Caco-2 (cell line): ENCODE data around the gene GPC6. TPM values are rescaled to one million over a fixed set of nuclear protein-coding genes. Genes with fewer than 3 reads are reported as not detected.

Source experiments
- BruUV-seq: library from RNA; stranded (reverse); fragments of 400-500 nt; replicated peaks from 2 replicates; lab custom pipeline; 2021; lab: Mats Ljungman, UMichigan
- CTCF ChIA-PET: fragments of 300-600 bp; sonication (Branson Sonifier 250); formaldehyde crosslinking; loops from one replicate; lab custom pipeline; 2022; ENCODE audit warnings: antibody characterized with exemption; lab: Charles Lee
- POLR2A ChIA-PET: fragments of 300-600 bp; sonication (Branson Sonifier 250); formaldehyde crosslinking; loops from one replicate; lab custom pipeline; 2022; ENCODE audit warnings: antibody characterized with exemption; lab: Charles Lee
- DNase-seq, 2 experiments: peaks; one replicate each; pipeline versions ENCODE4 v3.0.0 to v3.0.0-alpha.2; 2020 to 2022
- H3K27me3 ChIP-seq: replicated peaks from 2 replicates; pipeline ENCODE4 v1.6.0; 2011; ENCODE audit warnings: low read length; ENCODE audit not compliant: control insufficient read depth, insufficient read depth
- H3K36me3 ChIP-seq: 2 replicates; pipeline ENCODE4 v1.5.1; 2011; ENCODE audit warnings: low read length; ENCODE audit not compliant: control insufficient read depth, insufficient read depth
- H3K4me1 ChIP-seq: fragments of 250-450 bp; sonication (Bioruptor Pico); 2 replicates; pipeline ENCODE4 v1.5.1; 2020; ENCODE audit warnings: mild to moderate bottlenecking
- H3K4me3 ChIP-seq: 2 replicates; pipeline ENCODE4 v1.5.1; 2011; ENCODE audit warnings: low read depth, mild to moderate bottlenecking, control low read depth, low read length
- H3K9me3 ChIP-seq: fragments of 250-450 bp; sonication (Bioruptor Pico); 2 replicates; pipeline ENCODE4 v1.5.1; 2020; ENCODE audit warnings: mild to moderate bottlenecking, moderate library complexity
- H3K27ac Mint-ChIP-seq: one replicate; pipeline ENCODE4 v1.8.0; 2022; ENCODE audit warnings: mixed read lengths; ENCODE audit not compliant: unreplicated experiment
- H3K27me3 Mint-ChIP-seq: one replicate; pipeline ENCODE4 v1.8.0; 2022; ENCODE audit warnings: mixed read lengths; ENCODE audit not compliant: insufficient read depth, unreplicated experiment
- H3K36me3 Mint-ChIP-seq: one replicate; pipeline ENCODE4 v1.8.0; 2022; ENCODE audit warnings: mild to moderate bottlenecking, mixed read lengths; ENCODE audit not compliant: insufficient read depth, unreplicated experiment
- H3K4me1 Mint-ChIP-seq: one replicate; pipeline ENCODE4 v1.8.0; 2022; ENCODE audit warnings: low read depth, mixed read lengths; ENCODE audit not compliant: unreplicated experiment
- H3K4me3 Mint-ChIP-seq: one replicate; pipeline ENCODE4 v1.8.0; 2022; ENCODE audit warnings: mild to moderate bottlenecking, moderate library complexity, mixed read lengths; ENCODE audit not compliant: unreplicated experiment
- H3K9me3 Mint-ChIP-seq: one replicate; pipeline ENCODE4 v1.8.0; 2022; ENCODE audit warnings: mixed read lengths; ENCODE audit not compliant: unreplicated experiment
- intact Hi-C: fragments of 100-400 bp; cut with micrococcal nuclease; formaldehyde crosslinking; loops from one replicate; pipeline ENCODE4 v1.10.0; 2022; ENCODE audit not compliant: unreplicated experiment
- total RNA-seq: library from RNA; stranded (reverse); gene quantifications from 2 replicates; pipeline ENCODE4 v1.2.3, GENCODE V29; 2022
- TF ChIP-seq, protein P1 (sequence below), 2 experiments: fragments of 200-600 bp in 1 of 2; IDR thresholded peaks; 1 replicate in 1 of 2; 2 replicates in 1 of 2; pipeline versions ENCODE4 v1.5.1 to v1.8.0; 2011 to 2022; ENCODE audit warnings: antibody characterized with exemption in 1 of 2, control low read depth in 1 of 2, inconsistent platforms in 1 of 2, low read depth in 1 of 2, low read length in 1 of 2, mild to moderate bottlenecking in 1 of 2, moderate library complexity in 1 of 2; ENCODE audit not compliant: insufficient read depth in 1 of 2, severe bottlenecking in 1 of 2, unreplicated experiment in 1 of 2

GPC6 gene
- total RNA-seq, 1 experiment from 2014 or later: 0.16 TPM

DNA sequence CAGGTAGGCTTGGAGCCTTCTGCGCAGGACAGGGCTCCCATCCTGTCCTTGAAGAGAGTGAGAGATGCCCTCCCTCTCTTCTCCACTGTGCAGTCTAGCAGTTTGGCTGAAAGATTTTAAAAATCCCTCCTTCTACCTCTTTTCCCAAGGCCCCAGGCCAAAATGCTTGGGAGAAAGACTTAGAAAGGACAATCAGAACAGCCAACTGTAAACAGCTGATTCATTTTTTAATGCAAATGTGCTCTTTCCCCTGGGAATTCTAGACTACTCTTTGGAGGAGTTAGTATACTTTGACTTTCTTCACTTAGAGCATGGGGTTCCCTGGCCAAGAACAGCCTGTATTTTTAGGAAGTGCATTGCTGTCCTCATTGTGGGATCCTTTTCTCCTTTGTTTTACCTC is 398.9 kb downstream of the GPC6 start:
- no peaks in the 10 kb centered on the region for H3K9me3 ChIP-seq
- Mint-ChIP-seq H3K36me3 (peaks cover 5% of the 10 kb centered on the region), H3K4me1 (no peaks in the 10 kb centered on the region), H3K9me3 (no peaks in the 10 kb centered on the region), H3K27me3 (peaks cover 5% of the 10 kb centered on the region), H3K27ac (no peak overlapping the region), H3K4me3 (no peak overlapping the region)
- H3K4me3 ChIP-seq: no peak overlapping the region
- no TSS peak for BruUV-seq
- no peaks in the 10 kb centered on the region for H3K36me3 ChIP-seq
- H3K4me1 ChIP-seq: no peaks in the 10 kb centered on the region
- intact Hi-C loops: no loop called here
- no peak for DNase-seq
- TF ChIP-seq, protein P1, sequence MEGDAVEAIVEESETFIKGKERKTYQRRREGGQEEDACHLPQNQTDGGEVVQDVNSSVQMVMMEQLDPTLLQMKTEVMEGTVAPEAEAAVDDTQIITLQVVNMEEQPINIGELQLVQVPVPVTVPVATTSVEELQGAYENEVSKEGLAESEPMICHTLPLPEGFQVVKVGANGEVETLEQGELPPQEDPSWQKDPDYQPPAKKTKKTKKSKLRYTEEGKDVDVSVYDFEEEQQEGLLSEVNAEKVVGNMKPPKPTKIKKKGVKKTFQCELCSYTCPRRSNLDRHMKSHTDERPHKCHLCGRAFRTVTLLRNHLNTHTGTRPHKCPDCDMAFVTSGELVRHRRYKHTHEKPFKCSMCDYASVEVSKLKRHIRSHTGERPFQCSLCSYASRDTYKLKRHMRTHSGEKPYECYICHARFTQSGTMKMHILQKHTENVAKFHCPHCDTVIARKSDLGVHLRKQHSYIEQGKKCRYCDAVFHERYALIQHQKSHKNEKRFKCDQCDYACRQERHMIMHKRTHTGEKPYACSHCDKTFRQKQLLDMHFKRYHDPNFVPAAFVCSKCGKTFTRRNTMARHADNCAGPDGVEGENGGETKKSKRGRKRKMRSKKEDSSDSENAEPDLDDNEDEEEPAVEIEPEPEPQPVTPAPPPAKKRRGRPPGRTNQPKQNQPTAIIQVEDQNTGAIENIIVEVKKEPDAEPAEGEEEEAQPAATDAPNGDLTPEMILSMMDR (IDR thresholded peaks at IDR 0.05; ENCODE audit: insufficient read depth in 1 of 2, low read depth in 1 of 2, low read length in 1 of 2, severe bottlenecking in 1 of 2, unreplicated experiment in 1 of 2): no peak
- no peaks in the 10 kb centered on the region; the same call in 1 of the 2 replicates for H3K27me3 ChIP-seq
- CTCF ChIA-PET: no interaction called here
- POLR2A ChIA-PET: no interaction called here

DNA sequence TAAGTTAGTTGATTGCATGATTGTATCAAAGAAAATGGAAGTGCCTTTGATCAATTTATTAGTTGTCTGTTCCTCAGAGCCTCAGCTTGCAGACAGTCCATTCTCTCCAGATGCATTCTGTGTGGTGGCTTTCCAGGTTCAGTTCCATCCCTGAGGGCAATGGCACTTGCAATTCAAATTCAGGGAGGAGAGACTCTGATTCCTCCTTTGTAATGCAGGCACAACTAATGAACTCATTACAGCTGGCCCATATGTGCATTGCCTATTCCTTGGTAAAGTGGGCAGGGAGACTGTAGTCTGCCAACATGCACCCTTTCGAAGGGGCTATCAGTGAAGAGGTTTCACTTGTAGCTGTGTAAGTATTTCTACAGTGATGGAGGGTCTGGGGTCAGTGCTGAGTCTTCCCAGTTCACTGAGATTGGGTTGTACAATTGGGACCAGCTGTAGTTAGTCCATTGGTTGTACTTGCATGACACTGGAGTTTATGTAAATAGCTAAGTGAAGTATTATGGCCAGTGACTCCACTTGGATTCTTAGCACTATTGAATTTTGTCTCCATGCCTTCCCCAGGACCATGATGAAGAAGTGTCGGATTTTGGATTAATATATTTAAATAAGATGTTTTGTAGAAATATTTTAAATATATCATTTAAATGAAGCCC is 401.7 kb downstream of the GPC6 start:
- ChIA-PET POLR2A (no interaction called here), CTCF (no interaction called here)
- Histone ChIP-seq H3K9me3 (no peaks in the 10 kb centered on the region), H3K27me3 (no peaks in the 10 kb centered on the region; the same call in 1 of the 2 replicates), H3K36me3 (no peaks in the 10 kb centered on the region), H3K4me1 (no peaks in the 10 kb centered on the region), H3K4me3 (no peak overlapping the region)
- DNase-seq: no peak
- Mint-ChIP-seq H3K4me3 (no peak overlapping the region), H3K27ac (no peak overlapping the region), H3K9me3 (no peaks in the 10 kb centered on the region), H3K27me3 (no peaks in the 10 kb centered on the region), H3K4me1 (no peaks in the 10 kb centered on the region), H3K36me3 (no peaks in the 10 kb centered on the region)
- BruUV-seq: no TSS peak
- TF ChIP-seq, protein P1 (IDR thresholded peaks at IDR 0.05; ENCODE audit: insufficient read depth in 1 of 2, low read depth in 1 of 2, low read length in 1 of 2, severe bottlenecking in 1 of 2, unreplicated experiment in 1 of 2): no peak
- intact Hi-C loops: no loop called here

DNA sequence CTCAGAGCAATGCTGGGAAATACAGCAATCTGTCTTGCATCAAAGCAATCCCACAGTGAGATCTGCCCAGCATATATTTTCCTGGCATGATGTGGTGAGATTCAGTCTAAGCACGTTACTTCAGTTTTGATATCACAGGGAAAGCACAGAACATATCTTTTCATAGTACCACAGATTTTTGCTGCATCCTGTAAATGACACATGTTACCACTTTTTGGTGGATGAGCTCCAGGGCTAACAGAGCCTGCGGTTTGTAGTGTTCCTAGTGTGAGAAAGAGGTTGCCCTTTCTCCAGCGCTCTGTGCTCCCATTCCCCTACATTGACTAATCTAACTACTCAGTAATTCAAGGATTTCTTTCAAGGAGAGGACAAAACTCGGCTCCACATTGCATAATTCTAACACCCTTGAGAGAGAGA is 409.0 kb downstream of the GPC6 start:
- ChIA-PET CTCF (no interaction called here), POLR2A (no interaction called here)
- TF ChIP-seq, protein P1 (IDR thresholded peaks at IDR 0.05; ENCODE audit: insufficient read depth in 1 of 2, low read depth in 1 of 2, low read length in 1 of 2, severe bottlenecking in 1 of 2, unreplicated experiment in 1 of 2): no peak
- Mint-ChIP-seq H3K4me1 (no peaks in the 10 kb centered on the region), H3K27me3 (peaks cover 4% of the 10 kb centered on the region), H3K9me3 (no peaks in the 10 kb centered on the region), H3K4me3 (no peak overlapping the region), H3K27ac (no peak overlapping the region), H3K36me3 (no peaks in the 10 kb centered on the region)
- no peak overlapping the region for H3K4me3 ChIP-seq
- H3K9me3 ChIP-seq: no peaks in the 10 kb centered on the region
- no peaks in the 10 kb centered on the region for H3K27me3 ChIP-seq
- intact Hi-C loops: no loop called here
- no peak for DNase-seq
- no peaks in the 10 kb centered on the region for H3K36me3 ChIP-seq
- H3K4me1 ChIP-seq: no peaks in the 10 kb centered on the region
- BruUV-seq: no TSS peak
